ENCODE data around the gene GPR85. TPM values are rescaled to one million over a fixed set of nuclear protein-coding genes. Genes with fewer than 3 reads are reported as not detected.
"Not testable (repeated sequence)": the region's sequence is repeated elsewhere in the genome, so short reads cannot be mapped to it uniquely, and the experiment has no call there.

Gene GPR85
- total RNA-seq, 2 donors from 2014 or later = 0.24 to 1.2 TPM

GRCh38 chr7:113085781-113086390 is 741 bp downstream of the GPR85 start:
- DNase-seq (ENCODE audit: low spot score) = no peak
- intact Hi-C loops (cut with DNase I) = no loop called here

DNA sequence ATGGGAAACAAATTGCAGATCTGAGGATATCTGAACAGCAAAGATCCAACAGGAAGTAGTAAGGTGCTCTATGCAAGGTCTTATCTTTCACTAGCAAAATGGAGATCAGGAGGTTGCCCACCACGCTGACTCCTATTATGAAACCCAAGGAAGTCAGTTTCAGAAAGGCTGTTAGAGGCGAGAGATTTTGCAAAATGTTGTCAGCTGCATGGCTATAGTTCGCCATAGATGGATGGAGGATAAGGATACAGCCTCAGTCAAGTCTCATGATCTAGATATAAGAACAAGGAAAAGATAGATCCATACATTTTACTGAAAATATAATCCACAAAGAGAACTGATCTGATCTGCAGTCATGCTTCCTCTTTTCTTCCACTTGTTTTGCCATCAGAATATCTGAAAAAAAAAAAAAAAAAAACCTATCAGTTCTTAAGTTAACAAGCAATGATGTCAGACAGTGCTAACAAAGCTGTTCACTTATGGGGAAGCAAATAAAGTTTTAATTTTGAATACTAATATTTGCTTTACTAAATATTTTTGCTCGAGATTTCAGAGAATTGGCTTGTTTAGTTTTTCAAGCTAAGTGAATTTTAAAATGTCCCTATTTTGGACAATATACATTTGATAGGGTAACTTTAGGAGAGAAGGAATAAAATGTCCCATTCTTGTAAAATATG is 2.0 kb downstream of the GPR85 start:
- intact Hi-C loops (cut with DNase I) = no loop called here
- DNase-seq (ENCODE audit: low spot score) = no peak

DNA sequence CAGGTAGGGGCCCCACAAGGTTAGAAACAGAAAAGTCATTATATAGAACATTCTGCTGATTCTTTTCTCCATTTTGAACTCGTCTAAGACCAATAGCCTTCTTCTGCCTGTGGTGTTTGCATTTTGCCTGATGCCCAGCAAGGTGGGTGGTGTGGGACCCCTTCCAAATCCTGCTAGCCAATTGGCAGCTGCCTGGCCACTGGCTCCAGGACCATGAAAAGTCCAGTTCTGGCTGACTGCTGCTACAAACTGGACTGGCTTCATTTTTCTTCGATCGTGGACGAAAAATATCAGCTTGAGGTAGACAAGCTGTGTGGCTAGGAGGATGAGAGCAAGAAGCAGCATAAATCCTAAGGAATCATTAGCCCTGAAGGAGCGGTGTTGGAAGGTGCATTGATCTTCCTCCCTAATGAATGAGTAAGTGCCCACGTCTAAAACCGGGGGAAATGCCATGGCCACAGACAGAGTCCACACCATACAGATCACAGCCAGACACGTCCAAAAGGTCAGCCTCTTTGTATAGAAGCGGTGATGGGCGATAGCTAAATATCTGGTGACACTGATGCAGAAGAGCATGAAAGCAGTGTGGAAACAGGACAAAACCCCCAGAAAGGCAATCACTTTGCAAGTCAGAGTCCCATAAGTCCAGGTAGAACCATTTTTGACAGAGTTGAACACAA is 2.7 kb downstream of the GPR85 start:
- intact Hi-C loops (cut with DNase I) = no loop called here
- no peak for DNase-seq (ENCODE audit: low spot score)

DNA sequence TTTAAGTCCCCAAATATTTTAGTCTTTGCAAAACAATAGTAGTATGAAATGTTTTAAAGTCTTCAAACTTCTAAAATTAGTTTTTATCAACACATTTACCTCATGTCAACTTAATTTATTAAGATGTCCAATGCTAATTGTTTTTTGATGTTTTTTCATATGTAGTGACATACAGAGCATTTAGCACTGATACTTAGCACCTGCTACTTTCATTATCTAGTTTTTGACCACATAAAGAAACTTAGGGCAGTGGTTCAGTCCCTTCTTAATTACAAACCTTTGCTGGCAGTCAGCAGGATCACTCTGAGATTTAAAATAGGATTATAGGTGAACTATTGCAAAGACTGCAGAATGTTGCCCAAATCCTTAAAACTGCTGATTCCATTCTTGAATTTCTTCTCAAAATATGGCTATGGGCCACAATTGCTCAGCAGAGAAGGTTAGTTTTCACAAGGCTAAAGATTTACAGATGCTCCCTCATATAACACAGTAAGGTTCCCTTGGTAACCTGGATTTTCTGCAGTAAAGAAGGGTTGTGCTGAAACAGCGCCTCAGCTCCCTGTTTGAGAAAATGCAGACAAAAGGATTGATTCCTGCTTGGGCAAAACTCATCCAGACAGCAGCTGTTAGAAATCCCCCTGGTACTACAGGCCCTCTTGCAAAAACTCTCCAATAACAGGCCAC is 3.4 kb downstream of the GPR85 start:
- no peak for DNase-seq (ENCODE audit: low spot score)

GRCh38 chr7:113078331-113078730 is 8.3 kb downstream of the GPR85 start:
- no peak for DNase-seq (ENCODE audit: low spot score)
- intact Hi-C loops (cut with DNase I) = no loop called here

More for the DNA sequence above, 3.4 kb downstream of the GPR85 start:
- intact Hi-C loops (cut with DNase I) = no loop called here

DNA sequence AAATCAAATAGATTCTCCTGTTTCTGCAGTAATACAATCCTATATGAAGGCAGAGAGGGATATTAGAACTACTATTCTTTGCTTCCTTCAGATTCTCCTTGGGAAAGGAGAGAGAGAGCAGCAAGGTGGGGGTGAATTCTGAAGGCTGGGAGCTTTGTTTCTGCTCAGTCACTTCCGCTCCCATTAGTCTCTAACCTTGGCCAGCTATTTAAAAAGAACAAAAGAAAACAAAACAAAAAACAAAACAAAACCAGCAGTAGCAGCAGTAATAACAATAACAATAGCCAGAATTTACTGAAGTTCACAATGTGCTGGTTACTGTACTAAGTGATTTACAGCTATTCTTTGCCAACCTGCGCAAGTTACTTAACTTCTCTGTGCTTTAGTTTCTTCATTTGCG is 9.9 kb downstream of the GPR85 start:
- no peak for DNase-seq (ENCODE audit: low spot score)
- intact Hi-C loops (cut with DNase I) = no loop called here

GRCh38 chr7:113071465-113071864 is 15.2 kb downstream of the GPR85 start:
- no peak for DNase-seq (ENCODE audit: low spot score)
- intact Hi-C loops (cut with DNase I) = no loop called here

DNA sequence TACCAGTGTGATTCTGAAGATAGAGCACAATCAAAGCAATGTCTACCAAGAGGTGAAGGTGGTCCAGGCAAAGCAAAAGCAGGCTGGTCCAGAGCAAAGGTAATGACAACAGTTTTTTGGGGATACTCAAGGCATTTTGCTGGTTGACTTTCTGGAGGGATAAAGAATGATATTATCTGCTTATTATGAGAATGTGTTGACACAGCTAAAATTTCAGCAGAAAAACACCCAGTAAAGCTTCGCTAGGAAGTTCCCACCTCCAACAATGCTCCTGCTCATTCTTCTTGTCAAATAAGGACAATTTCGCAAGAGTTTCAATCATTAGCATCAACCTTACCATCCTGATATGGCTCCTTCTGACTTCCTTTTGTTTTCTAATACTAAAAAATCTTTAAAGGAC is 24.1 kb downstream of the GPR85 start:
- intact Hi-C loops (cut with DNase I) = no loop called here
- no peak for DNase-seq (ENCODE audit: low spot score)

DNA sequence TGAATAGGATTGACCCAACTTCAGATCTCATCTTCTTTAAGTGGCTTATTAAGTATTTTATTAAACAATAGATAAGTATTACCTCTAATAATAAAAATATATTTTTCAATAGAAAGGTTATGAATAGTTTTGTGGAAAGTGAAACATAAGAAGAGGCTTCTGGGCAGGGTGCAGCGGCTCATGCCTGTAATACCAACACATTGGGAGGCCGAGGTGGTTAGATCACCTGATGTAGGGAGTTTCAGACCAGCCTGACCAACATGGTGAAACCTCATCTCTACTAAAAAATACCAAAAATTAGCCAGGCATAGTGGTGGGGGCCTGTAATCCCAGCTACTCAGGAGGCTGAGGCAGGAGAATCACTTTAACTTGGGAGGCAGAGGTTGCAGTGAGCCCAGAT is 26.5 kb downstream of the GPR85 start:
- no peak for DNase-seq (ENCODE audit: low spot score)
- intact Hi-C loops (cut with DNase I) = no loop called here

DNA sequence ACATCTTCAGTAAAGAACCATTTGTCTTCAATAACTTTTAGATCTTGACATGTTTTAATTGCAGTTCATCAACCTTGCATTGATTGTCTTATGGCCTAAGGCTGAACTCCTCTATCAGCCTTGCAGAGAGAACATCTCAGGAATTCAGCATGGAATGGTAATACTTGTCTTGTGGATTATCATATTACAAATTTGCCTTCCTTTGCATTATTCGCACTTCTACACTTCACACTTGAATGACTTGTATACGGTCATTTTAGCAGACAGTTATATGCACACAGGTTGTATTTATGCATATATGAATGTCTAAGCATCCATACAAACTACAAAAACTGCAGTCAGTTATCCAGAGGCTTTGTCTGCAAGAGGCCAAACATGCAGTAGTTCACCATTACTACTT is 31.7 kb downstream of the GPR85 start:
- no peak for DNase-seq (ENCODE audit: low spot score)
- intact Hi-C loops (cut with DNase I) = no loop called here

- DNase-seq (ENCODE audit: low spot score); intact Hi-C loops (cut with DNase I): not testable (repeated sequence)
These were observed 32.4 kb downstream of the GPR85 start for GRCh38 chr7:113054272-113054671.

DNA sequence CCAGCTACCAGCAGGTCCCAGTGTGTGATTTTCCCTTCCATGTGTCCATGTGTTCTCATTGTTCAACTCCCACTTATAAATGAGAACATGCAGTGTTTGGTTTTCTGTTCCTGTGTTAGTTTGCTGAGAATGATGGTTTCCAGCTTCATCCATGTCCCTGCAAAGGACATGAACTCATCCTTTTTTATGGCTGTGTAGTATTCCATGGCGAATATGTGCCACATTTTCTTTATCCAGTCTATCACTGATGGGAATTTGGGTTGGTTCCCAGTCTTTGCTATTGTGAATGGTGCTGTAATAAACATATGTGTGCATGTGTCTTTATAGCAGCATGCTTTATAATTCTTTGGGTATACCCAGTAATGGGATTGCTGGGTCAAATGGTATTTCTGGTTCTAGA is 37.4 kb downstream of the GPR85 start:
- intact Hi-C loops (cut with DNase I); DNase-seq (ENCODE audit: low spot score): not testable (repeated sequence)

GRCh38 chr7:113046453-113046852 is 40.2 kb downstream of the GPR85 start:
- no peak for DNase-seq (ENCODE audit: low spot score)
- intact Hi-C loops (cut with DNase I) = no loop called here

DNA sequence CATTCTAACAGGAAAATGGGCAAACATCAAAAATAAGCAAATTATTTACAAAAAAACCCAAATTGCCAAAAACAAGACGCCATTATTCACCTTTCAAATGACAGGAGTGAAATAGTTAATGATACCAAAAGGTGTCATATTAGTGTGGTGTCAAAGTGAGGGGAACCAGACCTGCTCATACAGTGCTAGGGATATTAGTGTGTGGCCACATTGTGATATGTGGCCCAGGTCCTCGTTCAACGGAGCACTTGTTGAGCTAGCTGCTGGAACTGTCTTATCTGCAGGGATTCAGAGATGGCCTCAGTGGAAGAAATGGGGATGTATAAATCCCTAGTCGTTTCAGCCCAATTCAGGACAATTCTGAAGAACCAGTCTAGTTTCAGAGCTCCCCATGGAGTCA is 41.2 kb downstream of the GPR85 start:
- no peak for DNase-seq (ENCODE audit: low spot score)
- intact Hi-C loops (cut with DNase I) = no loop called here

DNA sequence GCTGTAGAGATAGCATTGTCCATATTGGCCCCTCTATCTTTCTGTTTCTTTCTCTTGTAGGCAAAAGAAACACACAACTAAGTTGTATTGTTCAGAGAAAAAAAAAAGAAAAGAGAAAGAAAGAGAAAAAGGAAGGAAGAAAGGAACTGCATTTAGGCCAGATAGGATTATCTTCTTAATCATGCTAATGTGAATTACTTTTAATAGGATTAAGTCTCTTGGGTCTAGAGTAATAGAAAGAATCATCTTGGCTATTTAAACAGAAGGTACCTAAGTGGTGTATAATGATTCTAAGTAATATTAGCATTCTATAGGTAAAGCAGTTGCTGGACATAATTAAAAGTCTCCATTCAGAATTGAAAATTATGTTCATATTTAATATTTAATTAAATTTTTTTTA is 42.2 kb downstream of the GPR85 start:
- no peak for DNase-seq (ENCODE audit: low spot score)

DNA sequence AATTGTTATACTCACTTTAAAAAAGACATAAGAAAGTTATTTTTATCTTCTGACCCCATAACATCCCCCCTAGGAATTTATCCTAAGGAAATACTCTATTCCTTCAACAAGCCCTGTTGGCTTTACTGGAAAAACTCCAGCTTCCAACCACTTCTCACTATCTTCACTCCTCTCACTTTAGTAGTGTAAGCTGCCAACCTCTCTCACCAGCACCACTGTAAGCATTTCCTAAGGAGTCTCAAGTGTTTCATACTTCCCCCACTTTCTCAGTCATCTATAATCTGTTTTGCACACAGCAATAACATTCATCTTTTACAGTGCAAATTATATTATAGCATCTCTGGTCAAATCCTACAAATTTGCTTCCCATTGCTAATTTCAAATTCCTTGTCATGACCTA is 45.8 kb downstream of the GPR85 start:
- no peak for DNase-seq (ENCODE audit: low spot score)
- intact Hi-C loops (cut with DNase I) = no loop called here

More for the DNA sequence above, 42.2 kb downstream of the GPR85 start:
- intact Hi-C loops (cut with DNase I) = no loop called here

- DNase-seq (ENCODE audit: low spot score) = no peak
- intact Hi-C loops (cut with DNase I) = no loop called here
These were observed 52.7 kb downstream of the GPR85 start for GRCh38 chr7:113033959-113034358.
